Natural killer cell treated with Interleukin-12 subunit alpha and Interleukin-12 subunit beta and Interleukin-15 and Interleukin-18, amount 100 ng/mL, for 72 hours (primary cell): ENCODE measurements around the gene KCNK10. TPM values are rescaled to one million over a fixed set of nuclear protein-coding genes. Genes with fewer than 3 reads are reported as not detected.

ENCODE experiments used
- ATAC-seq, 2 donors: fragments of 150-1000 bp; cut with Tn5 transposase in 1 of 2; sonication (Bioruptor Pico), chemical (Tn5 transposase) in 1 of 2; 2 replicates each; pipeline ENCODE4 v1.10.0; 2021
- DNase-seq: peaks from one replicate; pipeline ENCODE4 v3.0.0; 2022; ENCODE audit warnings: low spot score
- H3K27ac Mint-ChIP-seq, 2 donors: 1 replicate in 1 of 2; 2 replicates in 1 of 2; pipeline ENCODE4 v1.8.0; 2022; ENCODE audit warnings: mixed read lengths in 2 of 2, mild to moderate bottlenecking in 1 of 2, moderate library complexity in 1 of 2
- H3K27me3 Mint-ChIP-seq, 2 donors: 1 replicate in 1 of 2; 2 replicates in 1 of 2; pipeline ENCODE4 v1.8.0; 2022; ENCODE audit warnings: mixed read lengths in 2 of 2
- H3K36me3 Mint-ChIP-seq: one replicate; pipeline ENCODE4 v1.8.0; 2022; ENCODE audit warnings: mixed read lengths
- H3K4me1 Mint-ChIP-seq, 2 donors: 1 replicate in 1 of 2; 2 replicates in 1 of 2; pipeline ENCODE4 v1.8.0; 2022; ENCODE audit warnings: low read depth in 2 of 2, mixed read lengths in 2 of 2, mild to moderate bottlenecking in 1 of 2
- H3K4me3 Mint-ChIP-seq: one replicate; pipeline ENCODE4 v1.8.0; 2022; ENCODE audit warnings: mixed read lengths
- H3K9me3 Mint-ChIP-seq: 2 replicates; pipeline ENCODE4 v1.8.0; 2022; ENCODE audit warnings: mixed read lengths
- total RNA-seq, 2 donors: library from RNA; stranded (reverse); gene quantifications; one replicate each; pipeline ENCODE4 v1.2.3, GENCODE V29; 2022

The KCNK10 gene
- total RNA-seq, 2 donors from 2014 or later = not detected

DNA sequence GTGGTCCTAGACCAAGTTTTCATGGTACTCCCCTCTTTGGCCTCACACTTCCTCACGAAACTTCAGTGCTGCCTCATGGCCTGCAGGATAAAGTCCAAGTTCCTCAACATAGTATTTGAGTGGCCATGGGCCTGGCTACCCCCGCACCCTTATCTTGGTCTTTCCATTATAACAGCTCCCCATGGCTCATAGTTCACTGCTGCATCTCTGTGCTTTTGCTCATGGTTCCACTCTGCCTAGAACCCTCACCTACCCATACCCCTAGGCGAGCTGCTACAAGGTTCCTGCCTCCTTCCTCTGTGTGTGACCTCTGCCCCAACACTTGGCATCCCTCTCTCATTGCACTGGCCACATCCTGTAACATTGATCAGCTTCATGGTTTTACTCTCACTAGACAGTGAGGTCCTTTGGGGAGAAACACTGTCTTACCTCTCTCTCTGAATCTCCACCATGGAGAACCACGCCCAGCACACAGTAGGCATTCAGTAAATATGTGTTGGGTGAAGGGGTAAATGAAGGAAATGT, 159.3 kb downstream of the KCNK10 start:
- H3K27me3 Mint-ChIP-seq = peaks cover 12 to 20% of the 10 kb centered on the region in 2 donors
- ATAC-seq = peak; percentile 67 to 75
- peaks cover 27 to 35% of the 10 kb centered on the region in 2 donors for H3K4me1 Mint-ChIP-seq
- peaks cover under 1% of the 10 kb centered on the region for H3K36me3 Mint-ChIP-seq
- DNase-seq = no peak
- no peaks in the 10 kb centered on the region for H3K9me3 Mint-ChIP-seq
- H3K4me3 Mint-ChIP-seq = peak overlapping the region; percentile 65
- peak overlapping the region; percentile 22 to 44 for H3K27ac Mint-ChIP-seq

DNA sequence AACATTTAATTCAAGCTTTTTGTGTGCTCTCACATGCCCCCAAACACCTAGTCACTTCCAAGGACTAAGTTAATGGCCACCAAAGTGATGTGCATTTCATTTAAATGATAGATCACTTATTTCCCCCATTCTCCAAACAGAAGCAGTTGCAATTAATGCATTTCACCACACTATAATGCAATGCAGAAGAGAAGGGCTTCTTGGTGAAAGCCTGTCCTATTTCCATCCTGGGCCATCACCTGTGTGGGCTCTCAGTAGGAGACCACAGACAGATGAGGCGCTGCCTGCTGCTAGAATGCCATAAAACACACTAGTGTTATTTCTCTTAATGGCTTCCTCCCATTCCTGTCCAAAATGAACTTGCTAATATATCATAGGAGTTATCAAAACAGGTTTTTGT, 166.9 kb downstream of the KCNK10 start:
- Mint-ChIP-seq H3K27ac (no peak overlapping the region), H3K27me3 (peaks cover 10 to 21% of the 10 kb centered on the region in 2 donors), H3K36me3 (no peaks in the 10 kb centered on the region), H3K4me3 (no peak overlapping the region), H3K9me3 (no peaks in the 10 kb centered on the region), H3K4me1 (no peaks in the 10 kb centered on the region)
- DNase-seq (no peak), ATAC-seq (no peak)

DNA sequence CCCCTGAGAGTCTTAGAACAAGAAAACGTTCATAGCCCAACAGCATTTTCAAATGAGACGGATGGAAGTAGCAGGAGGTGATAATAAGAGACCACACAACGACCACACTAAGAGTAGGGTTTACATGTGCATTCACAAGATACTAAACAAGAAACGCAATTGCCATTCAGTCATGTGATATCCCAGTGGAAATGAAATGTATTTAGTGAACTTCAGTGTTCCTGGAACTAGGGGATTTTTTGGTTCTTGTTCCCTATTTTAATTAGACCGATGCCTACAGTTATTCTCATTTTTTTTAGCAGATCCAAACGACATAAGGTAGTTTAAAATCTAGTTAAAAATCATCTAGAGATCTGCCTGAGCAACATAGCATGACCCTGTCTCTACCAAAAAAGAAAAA, 168.1 kb downstream of the KCNK10 start:
- Mint-ChIP-seq H3K4me1 (no peaks in the 10 kb centered on the region), H3K27me3 (peaks cover 6 to 12% of the 10 kb centered on the region in 2 donors), H3K4me3 (no peak overlapping the region), H3K27ac (no peak overlapping the region), H3K9me3 (no peaks in the 10 kb centered on the region), H3K36me3 (no peaks in the 10 kb centered on the region)
- no peak for ATAC-seq
- no peak for DNase-seq

DNA sequence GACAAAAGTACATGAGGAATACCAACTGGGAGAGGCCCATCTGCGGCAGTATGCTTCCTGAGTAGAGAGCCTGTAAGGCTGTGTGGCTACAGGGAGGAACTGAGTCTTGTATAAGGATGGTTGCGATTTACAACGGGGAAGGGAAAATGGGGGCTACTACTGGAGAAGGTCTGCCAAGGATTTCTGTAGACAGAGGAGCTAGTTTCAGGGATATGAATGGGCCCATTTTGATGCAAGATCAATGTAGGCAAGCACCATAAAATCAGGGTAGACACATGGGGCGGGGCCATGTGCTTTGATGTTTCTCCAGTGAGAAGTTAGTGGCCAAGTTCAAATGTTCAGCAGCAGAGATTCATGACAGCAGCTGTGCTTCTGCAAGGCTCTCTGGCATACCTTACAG, 168.7 kb downstream of the KCNK10 start:
- H3K4me3 Mint-ChIP-seq = no peak overlapping the region
- ATAC-seq (no peak), DNase-seq (no peak)
- no peak overlapping the region for H3K27ac Mint-ChIP-seq
- no peaks in the 10 kb centered on the region for H3K36me3 Mint-ChIP-seq
- no peaks in the 10 kb centered on the region for H3K4me1 Mint-ChIP-seq
- H3K9me3 Mint-ChIP-seq = no peaks in the 10 kb centered on the region
- H3K27me3 Mint-ChIP-seq = peaks cover 4 to 6% of the 10 kb centered on the region in 2 donors

DNA sequence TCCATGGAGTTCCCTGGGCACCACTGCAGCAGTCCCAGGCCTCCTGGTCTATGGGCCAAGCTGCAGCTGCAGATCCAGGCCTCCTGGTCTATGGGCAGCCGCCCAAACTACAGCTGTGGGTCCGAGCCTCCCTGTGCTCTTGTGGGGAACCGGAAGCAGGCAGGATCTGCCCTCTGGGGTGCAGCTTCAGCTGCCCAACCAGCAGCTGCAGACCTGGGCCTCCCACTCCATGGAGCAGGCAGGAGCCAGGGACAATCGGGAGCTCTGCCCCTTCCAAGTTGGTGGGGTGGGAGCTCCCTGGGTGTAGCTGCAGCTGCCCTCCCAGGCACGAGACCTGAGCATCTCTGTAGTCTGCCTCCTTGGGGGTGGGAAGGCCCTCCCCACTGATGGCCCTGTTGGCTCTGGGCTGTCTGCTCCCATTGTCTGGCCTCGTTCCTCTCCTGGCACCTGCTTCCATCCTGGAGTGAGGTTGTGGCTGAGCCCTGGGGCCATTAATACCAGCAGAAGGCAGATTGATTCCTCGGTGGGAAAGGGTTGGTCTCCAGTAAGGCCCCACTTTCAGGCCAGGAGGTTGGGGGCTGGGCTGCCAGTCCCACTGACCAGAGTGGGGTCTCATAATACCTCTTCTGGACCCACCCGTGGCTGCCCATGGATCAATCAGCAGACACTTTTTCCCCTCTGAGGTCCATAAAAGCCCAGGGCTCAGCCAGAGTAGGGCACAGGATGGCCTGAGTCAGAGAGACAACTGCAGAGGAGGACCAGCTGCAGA, 176.0 kb downstream of the KCNK10 start:
- Mint-ChIP-seq H3K4me1 (no peaks in the 10 kb centered on the region), H3K4me3 (no peak overlapping the region), H3K27me3 (peaks cover 0 to 6% of the 10 kb centered on the region in 2 donors), H3K27ac (no peak overlapping the region), H3K36me3 (no peaks in the 10 kb centered on the region), H3K9me3 (no peaks in the 10 kb centered on the region)
- DNase-seq (no peak), ATAC-seq (peak in 1 of 2 donors; percentile 40)

DNA sequence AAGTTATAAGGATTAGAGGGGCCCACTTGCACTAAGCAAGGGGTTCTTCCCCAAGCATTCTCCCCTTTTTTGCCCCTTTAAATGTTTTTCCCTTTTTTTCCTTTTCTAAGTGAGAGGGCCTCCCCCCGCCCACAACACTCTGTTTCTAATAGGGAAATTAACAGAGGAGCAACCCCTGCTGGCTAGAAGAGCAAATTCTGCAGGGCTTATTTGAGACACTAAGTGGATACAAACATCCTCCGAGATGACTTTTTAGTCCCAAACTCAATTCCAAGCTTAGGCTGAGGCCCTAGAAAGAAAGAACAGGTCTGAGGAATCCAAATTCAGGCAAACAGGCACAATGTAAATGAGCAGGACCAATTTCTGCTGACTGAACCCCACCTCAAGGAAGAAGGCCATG, 179.3 kb downstream of the KCNK10 start:
- no peaks in the 10 kb centered on the region for H3K4me1 Mint-ChIP-seq
- no peak overlapping the region for H3K4me3 Mint-ChIP-seq
- ATAC-seq (no peak), DNase-seq (no peak)
- H3K27ac Mint-ChIP-seq = no peak overlapping the region
- H3K9me3 Mint-ChIP-seq = no peaks in the 10 kb centered on the region
- H3K27me3 Mint-ChIP-seq = peaks cover 0 to 2% of the 10 kb centered on the region in 2 donors
- no peaks in the 10 kb centered on the region for H3K36me3 Mint-ChIP-seq

DNA sequence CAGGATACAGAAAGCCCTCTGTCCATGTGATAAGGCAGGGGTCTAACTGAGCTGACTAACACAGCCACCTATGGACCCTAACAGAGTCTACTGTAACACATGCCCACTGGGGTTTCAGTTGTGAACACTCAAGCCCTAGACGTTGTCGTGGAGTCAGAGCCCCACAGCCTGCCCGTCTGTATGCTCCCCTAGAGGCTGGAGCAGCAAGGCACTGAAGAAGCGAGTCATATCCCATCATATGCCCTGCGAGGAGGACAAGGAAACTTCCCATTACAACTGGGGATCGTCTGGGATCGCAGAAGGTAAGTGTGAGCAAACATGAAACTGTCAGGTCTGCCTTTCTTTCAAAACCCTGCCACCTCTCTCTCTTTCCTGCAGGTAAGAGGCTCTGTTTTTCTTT, 180.1 kb downstream of the KCNK10 start:
- ATAC-seq = no peak
- H3K27ac Mint-ChIP-seq = no peak overlapping the region

DNA sequence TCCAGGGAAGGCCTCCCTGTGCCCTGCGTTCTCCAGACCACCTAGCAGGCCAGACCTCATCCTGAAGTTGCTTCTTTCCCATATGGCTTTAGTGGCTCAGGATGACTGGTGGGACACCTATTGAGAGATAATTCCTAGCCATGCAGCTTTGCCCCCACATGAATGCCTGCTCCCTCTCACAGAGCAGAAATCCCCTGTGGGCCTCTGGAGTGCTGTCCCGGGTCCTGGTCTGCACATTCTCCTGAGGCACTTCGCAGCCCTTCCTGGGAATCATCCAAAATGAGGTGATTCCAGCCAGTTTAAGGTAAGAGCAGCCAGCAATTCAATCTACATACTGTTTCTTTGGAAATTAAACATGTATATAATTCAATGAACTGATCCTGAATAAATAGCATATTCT, 182.2 kb downstream of the KCNK10 start:
- Mint-ChIP-seq H3K9me3 (no peaks in the 10 kb centered on the region), H3K27me3 (no peaks in the 10 kb centered on the region), H3K36me3 (no peaks in the 10 kb centered on the region), H3K4me1 (peaks cover 0 to 3% of the 10 kb centered on the region in 2 donors), H3K4me3 (no peak overlapping the region), H3K27ac (no peak overlapping the region)
- DNase-seq (no peak), ATAC-seq (no peak)

More for the DNA sequence above, 180.1 kb downstream of the KCNK10 start:
- Mint-ChIP-seq H3K4me1 (no peaks in the 10 kb centered on the region), H3K4me3 (no peak overlapping the region), H3K9me3 (no peaks in the 10 kb centered on the region), H3K36me3 (no peaks in the 10 kb centered on the region), H3K27me3 (no peaks in the 10 kb centered on the region)
- DNase-seq = no peak

DNA sequence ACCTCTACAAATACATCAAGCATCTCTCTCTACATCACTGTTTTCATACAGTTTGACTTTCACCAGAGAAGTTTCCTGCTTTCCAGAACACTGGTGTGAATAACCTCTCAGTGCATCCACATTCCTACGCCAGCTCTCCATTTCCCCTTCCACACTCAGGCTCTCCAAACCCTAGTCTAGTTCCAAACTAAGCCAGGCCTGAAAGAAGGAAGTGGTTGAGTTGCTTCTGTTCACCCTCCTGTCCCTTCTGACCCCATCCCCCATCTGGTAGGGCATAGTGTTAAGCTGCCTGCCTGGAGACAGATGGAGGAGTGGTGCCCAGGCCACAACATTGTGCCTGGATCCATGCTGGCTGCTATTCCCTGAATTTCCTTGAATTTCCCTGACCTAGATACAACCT, 185.7 kb downstream of the KCNK10 start:
- ATAC-seq (no peak), DNase-seq (no peak)
- peaks cover 4% of the 10 kb centered on the region for H3K9me3 Mint-ChIP-seq
- no peak overlapping the region for H3K27ac Mint-ChIP-seq
- peaks cover 2% of the 10 kb centered on the region for H3K36me3 Mint-ChIP-seq
- H3K27me3 Mint-ChIP-seq = peaks cover 0 to under 1% of the 10 kb centered on the region in 2 donors
- H3K4me3 Mint-ChIP-seq = no peak overlapping the region
- peaks cover 0 to 3% of the 10 kb centered on the region in 2 donors for H3K4me1 Mint-ChIP-seq

Other genes starting within 250 kb of the KCNK10 start
- gene SPATA7, start 62.4 kb upstream of the KCNK10 start, total RNA-seq = 1 to 10 TPM; 3.1 to 3.9 TPM
- gene PTPN21, start 231.7 kb upstream of the KCNK10 start, total RNA-seq = under 1 TPM; 0.50 to 0.53 TPM
- gene ZC3H14, start 239.8 kb upstream of the KCNK10 start, total RNA-seq = 10 to 100 TPM; 34.6 to 61.9 TPM